Brain microvascular endothelial cell (primary cell): ENCODE data around the gene LCORL.

Experiments used
- DNase-seq: peaks from one replicate; pipeline ENCODE4 v3.0.0-alpha.2; 2020
- H3K27ac ChIP-seq: fragments of 250-450 bp; sonication (Bioruptor Pico); 2 replicates; pipeline ENCODE4 v1.5.1; 2020; ENCODE audit warnings: mild to moderate bottlenecking, moderate library complexity
- H3K27me3 ChIP-seq: fragments of 250-450 bp; sonication (Bioruptor Pico); replicated peaks from 2 replicates; pipeline ENCODE4 v1.5.1; 2020; ENCODE audit warnings: mild to moderate bottlenecking
- H3K36me3 ChIP-seq: fragments of 250-450 bp; sonication (Bioruptor Pico); replicated peaks from 2 replicates; pipeline ENCODE4 v1.5.1; 2020; ENCODE audit warnings: mild to moderate bottlenecking
- H3K4me3 ChIP-seq: 2 replicates; pipeline ENCODE4 v1.5.1; 2011; ENCODE audit warnings: low read depth, mild to moderate bottlenecking, control low read depth, low read length, moderate library complexity
- in situ Hi-C: cut with HindIII; loops from 2 replicates; pipeline ENCODE4 v1.10.0; 2017; ENCODE audit warnings: low sequenced_read_pairs, low pct_ligation_motif_present
- TF ChIP-seq, protein P1 (sequence below): IDR thresholded peaks from 2 replicates; pipeline ENCODE4 v1.5.1; 2011; ENCODE audit warnings: low read depth, mild to moderate bottlenecking, moderate library complexity, low read length, control low read depth, inconsistent platforms; ENCODE audit errors: missing control alignments

Gene LCORL

GRCh38 chr4:18025288-18025687 lies 3.7 kb upstream of the LCORL start:
- no peak for DNase-seq
- TF ChIP-seq, protein P1, sequence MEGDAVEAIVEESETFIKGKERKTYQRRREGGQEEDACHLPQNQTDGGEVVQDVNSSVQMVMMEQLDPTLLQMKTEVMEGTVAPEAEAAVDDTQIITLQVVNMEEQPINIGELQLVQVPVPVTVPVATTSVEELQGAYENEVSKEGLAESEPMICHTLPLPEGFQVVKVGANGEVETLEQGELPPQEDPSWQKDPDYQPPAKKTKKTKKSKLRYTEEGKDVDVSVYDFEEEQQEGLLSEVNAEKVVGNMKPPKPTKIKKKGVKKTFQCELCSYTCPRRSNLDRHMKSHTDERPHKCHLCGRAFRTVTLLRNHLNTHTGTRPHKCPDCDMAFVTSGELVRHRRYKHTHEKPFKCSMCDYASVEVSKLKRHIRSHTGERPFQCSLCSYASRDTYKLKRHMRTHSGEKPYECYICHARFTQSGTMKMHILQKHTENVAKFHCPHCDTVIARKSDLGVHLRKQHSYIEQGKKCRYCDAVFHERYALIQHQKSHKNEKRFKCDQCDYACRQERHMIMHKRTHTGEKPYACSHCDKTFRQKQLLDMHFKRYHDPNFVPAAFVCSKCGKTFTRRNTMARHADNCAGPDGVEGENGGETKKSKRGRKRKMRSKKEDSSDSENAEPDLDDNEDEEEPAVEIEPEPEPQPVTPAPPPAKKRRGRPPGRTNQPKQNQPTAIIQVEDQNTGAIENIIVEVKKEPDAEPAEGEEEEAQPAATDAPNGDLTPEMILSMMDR: no peak
- Histone ChIP-seq H3K36me3 (no peaks in the 10 kb centered on the region), H3K27ac (no peak overlapping the region), H3K4me3 (no peak overlapping the region), H3K27me3 (no peaks in the 10 kb centered on the region)
- in situ Hi-C loops: no loop called here

DNA sequence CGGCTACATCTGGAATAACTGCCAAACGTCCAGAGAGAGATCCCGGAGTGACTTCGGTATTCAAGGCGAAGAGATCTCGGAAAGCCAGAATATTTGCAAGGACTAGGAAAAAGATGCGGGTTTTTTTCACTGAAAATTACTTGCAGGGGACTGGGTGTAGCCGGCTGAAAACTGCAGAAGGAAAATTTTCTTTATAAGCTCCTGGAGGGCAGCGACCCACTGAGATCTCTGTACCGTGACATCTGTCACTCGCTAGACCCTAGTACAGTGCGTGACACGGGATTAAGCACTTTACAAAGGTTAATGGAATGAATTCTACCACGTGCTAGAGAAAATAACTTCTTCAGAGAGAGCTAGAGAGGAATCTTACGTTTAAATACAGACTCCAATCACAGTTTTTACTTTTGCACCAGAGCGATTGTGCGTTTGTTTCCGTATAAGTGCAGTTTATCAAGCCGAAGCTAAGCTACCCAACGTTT lies 1.1 kb upstream of the LCORL start:
- in situ Hi-C loops: no loop called here
- peak overlapping the region; percentile 90 for H3K4me3 ChIP-seq
- H3K36me3 ChIP-seq: no peaks in the 10 kb centered on the region
- TF ChIP-seq, protein P1: no peak
- DNase-seq: no peak
- no peak overlapping the region for H3K27ac ChIP-seq
- no peaks in the 10 kb centered on the region for H3K27me3 ChIP-seq

DNA sequence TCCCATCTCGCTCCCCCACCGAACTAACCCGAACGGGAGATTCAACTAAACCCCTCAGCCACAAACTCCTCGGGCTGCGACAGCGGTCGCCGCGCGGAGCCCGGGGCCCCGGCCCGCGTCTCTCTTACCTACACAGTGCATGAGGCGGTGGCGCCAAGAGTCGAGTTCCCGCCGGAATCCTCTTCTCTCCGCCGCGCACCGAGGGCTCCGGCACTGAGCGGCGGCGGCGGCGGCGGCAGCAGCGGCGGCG lies 160 bp downstream of the LCORL start:
- Histone ChIP-seq H3K4me3 (peak overlapping the region; percentile 90), H3K27ac (peak overlapping the region; percentile 68), H3K27me3 (no peaks in the 10 kb centered on the region), H3K36me3 (no peaks in the 10 kb centered on the region)
- in situ Hi-C loops: no loop called here
- TF ChIP-seq, protein P1: no peak
- peak; percentile 13 for DNase-seq

DNA sequence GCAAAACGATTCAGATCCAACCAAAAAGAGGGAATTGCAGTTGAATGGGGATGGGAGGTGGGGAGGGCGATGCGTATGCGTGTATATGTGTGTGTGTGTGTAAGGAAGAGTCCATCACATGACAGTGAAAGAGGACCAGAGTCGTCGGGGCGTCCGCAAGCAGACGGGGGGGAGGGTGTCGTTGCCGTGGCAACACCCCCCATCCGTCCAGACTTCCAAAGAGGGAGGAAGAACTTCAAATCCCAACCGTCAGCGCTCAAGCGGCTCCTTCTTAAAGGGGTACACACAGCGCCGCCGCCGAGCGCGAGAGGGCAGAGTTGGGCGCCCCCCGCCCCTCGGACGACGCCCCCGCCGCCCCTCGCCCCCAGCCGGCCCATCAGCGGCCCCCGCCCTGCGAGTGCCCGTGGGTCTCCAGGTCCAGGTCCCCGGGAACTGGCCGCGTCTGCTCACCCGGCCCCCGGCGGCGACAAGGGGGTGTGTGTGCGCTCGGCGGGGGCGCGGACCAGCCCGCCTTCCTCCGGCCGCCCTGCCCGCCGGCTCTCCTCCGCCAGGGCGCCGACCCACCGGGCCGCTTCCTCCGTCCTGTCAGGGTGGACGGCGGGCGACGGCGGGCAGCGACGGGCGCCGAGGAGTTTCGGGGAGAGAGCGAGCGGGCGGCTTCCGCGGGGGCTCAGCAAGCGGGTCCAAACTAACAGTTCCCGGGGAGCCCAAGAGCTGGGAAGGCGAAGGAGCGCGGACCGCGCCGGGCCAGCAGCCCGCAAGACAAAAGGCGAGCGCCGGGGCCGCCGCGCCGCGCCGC lies 685 bp downstream of the LCORL start:
- H3K27me3 ChIP-seq: no peaks in the 10 kb centered on the region
- in situ Hi-C loops: no loop called here
- peak; percentile 77 for DNase-seq
- peak overlapping the region; percentile 68 for H3K27ac ChIP-seq
- peak overlapping the region; percentile 90 for H3K4me3 ChIP-seq
- TF ChIP-seq, protein P1: no peak
- H3K36me3 ChIP-seq: no peaks in the 10 kb centered on the region

- Histone ChIP-seq H3K36me3 (no peaks in the 10 kb centered on the region), H3K27ac (peak overlapping the region; percentile 2), H3K4me3 (peak overlapping the region; percentile 90), H3K27me3 (no peaks in the 10 kb centered on the region)
- in situ Hi-C loops: no loop called here
- TF ChIP-seq, protein P1: no peak
- no peak for DNase-seq
Measured at GRCh38 chr4:18020145-18020670, 1.3 kb downstream of the LCORL start.
